HEK293 (cell line): ENCODE data around the gene INTS1.

ENCODE experiments used
- CTCF ChIA-PET: fragments of 350-600 bp; formaldehyde crosslinking; extraction: SDS; loops from one replicate; lab custom pipeline; 2021; ENCODE audit warnings: antibody characterized with exemption; lab: Yijun Ruan, JAX
- POLR2A ChIA-PET: fragments of 300-600 bp; formaldehyde crosslinking; extraction: SDS; loops from one replicate; lab custom pipeline; 2020; ENCODE audit warnings: antibody characterized with exemption, inconsistent platforms; lab: Yijun Ruan, JAX
- H3K27ac ChIP-seq: fragments of 200-500 bp; sonication (Bioruptor generic); 2 replicates; pipeline ENCODE4 v1.5.1; 2014; ENCODE audit warnings: low read depth, low read length, control low read depth, inconsistent platforms; ENCODE audit errors: extremely low read depth
- H3K36me3 ChIP-seq, 2 experiments: fragments of 200-500 bp in 1 of 2; sonication (Bioruptor generic) in 1 of 2; 1 replicate in 1 of 2; 2 replicates in 1 of 2; pipeline ENCODE4 v1.5.1; 2014 to 2017; ENCODE audit warnings: inconsistent platforms in 2 of 2, low read length in 2 of 2; ENCODE audit not compliant: control insufficient read depth in 2 of 2, insufficient read depth in 1 of 2
- H3K4me1 ChIP-seq: fragments of 200-500 bp; sonication (Bioruptor generic); 2 replicates; pipeline ENCODE4 v1.5.1; 2014; ENCODE audit warnings: mild to moderate bottlenecking, low read length, inconsistent platforms; ENCODE audit not compliant: control insufficient read depth, insufficient read depth
- H3K4me3 ChIP-seq: 2 replicates; pipeline ENCODE4 v1.5.1; 2011; ENCODE audit warnings: low read depth, mild to moderate bottlenecking, control low read depth, low read length, moderate library complexity
- H3K9me3 ChIP-seq: fragments of 200-500 bp; sonication (Bioruptor generic); 2 replicates; pipeline ENCODE4 v1.5.1; 2014; ENCODE audit warnings: low read depth, low read length, inconsistent platforms; ENCODE audit not compliant: control insufficient read depth, insufficient read depth
- GLIS1 ChIP-seq: fragments of 450-650 bp; formaldehyde crosslinking; IDR thresholded peaks from 2 replicates; pipeline ENCODE4 v1.5.1; 2016; ENCODE audit warnings: missing biosample characterization, missing genetic modification characterization
- SALL2 ChIP-seq: fragments of 450-650 bp; formaldehyde crosslinking; IDR thresholded peaks from 2 replicates; pipeline ENCODE4 v1.5.0; 2017; ENCODE audit warnings: missing biosample characterization, mild to moderate bottlenecking, missing genetic modification characterization, borderline replicate concordance
- WT1 ChIP-seq: fragments of 450-650 bp; formaldehyde crosslinking; IDR thresholded peaks from 2 replicates; pipeline ENCODE4 v1.5.1; 2016; ENCODE audit warnings: missing biosample characterization, missing genetic modification characterization
- ZBTB21 ChIP-seq: fragments of 450-650 bp; formaldehyde crosslinking; IDR thresholded peaks from 2 replicates; pipeline ENCODE4 v1.5.1; 2017; ENCODE audit warnings: missing biosample characterization, missing genetic modification characterization
- ZFHX2 ChIP-seq: fragments of 450-650 bp; formaldehyde crosslinking; conservative IDR thresholded peaks from 2 replicates; pipeline ENCODE4 v1.5.1; 2016; ENCODE audit warnings: missing biosample characterization, missing genetic modification characterization
- ZIC2 ChIP-seq: fragments of 450-650 bp; formaldehyde crosslinking; IDR thresholded peaks from 2 replicates; pipeline ENCODE4 v1.5.1; 2016; ENCODE audit warnings: missing biosample characterization, missing genetic modification characterization
- ZNF394 ChIP-seq: fragments of 450-650 bp; formaldehyde crosslinking; IDR thresholded peaks from 2 replicates; pipeline ENCODE4 v1.5.1; 2016; ENCODE audit warnings: missing biosample characterization, missing genetic modification characterization, mild to moderate bottlenecking, moderate library complexity, borderline replicate concordance
- ZNF549 ChIP-seq: fragments of 450-650 bp; IDR thresholded peaks from 2 replicates; pipeline ENCODE4 v1.5.1; 2018; ENCODE audit warnings: missing biosample characterization, missing genetic modification characterization, mild to moderate bottlenecking, inconsistent platforms, moderate library complexity
- ZNF776 ChIP-seq: fragments of 450-650 bp; formaldehyde crosslinking; IDR thresholded peaks from 2 replicates; pipeline ENCODE4 v1.5.0; 2017; ENCODE audit warnings: missing biosample characterization, missing genetic modification characterization, borderline replicate concordance
- TF ChIP-seq, protein P1 (sequence below): fragments of 450-650 bp; formaldehyde crosslinking; IDR thresholded peaks from 2 replicates; pipeline ENCODE4 v1.5.1; 2016; ENCODE audit warnings: missing biosample characterization, missing genetic modification characterization
- TF ChIP-seq, protein P2 (sequence below): fragments of 450-650 bp; formaldehyde crosslinking; IDR thresholded peaks from 2 replicates; pipeline ENCODE4 v1.5.1; 2016; ENCODE audit warnings: missing biosample characterization, missing genetic modification characterization
- TF ChIP-seq, protein P3 (sequence below): fragments of 450-650 bp; formaldehyde crosslinking; IDR thresholded peaks from 2 replicates; pipeline ENCODE4 v1.5.1; 2016; ENCODE audit warnings: missing biosample characterization, missing genetic modification characterization

Gene INTS1

DNA sequence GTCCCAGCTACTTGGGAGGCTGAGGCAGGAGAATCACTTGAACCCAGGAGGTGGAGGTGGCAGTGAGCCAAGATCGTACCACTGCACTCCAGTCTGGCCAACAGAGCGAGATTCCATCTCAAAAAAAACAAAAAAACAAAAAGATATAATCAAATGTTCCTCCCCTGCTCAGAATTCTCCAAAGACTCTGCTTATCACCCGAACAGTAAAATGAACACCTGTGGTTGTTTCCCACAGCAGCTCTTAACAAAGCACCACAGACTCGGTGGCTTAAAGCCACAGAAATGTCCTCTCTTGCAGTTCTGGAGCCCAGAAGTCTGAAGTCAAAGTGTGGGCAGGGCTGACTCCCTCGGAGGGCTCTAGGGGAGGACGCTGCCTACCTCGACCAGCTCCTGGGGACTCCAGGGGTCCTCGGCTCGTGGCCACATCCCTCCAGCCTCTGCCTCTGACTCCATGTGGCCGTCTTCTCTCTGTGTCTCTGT lies 4.1 kb upstream of the INTS1 start:
- no peak overlapping the region for H3K4me3 ChIP-seq
- H3K9me3 ChIP-seq: no peaks in the 10 kb centered on the region
- no peak overlapping the region for H3K27ac ChIP-seq
- POLR2A ChIA-PET: no interaction called here
- H3K4me1 ChIP-seq: no peaks in the 10 kb centered on the region
- CTCF ChIA-PET: no interaction called here
- H3K36me3 ChIP-seq: no peaks in the 10 kb centered on the region
- TF ChIP-seq, protein P1, sequence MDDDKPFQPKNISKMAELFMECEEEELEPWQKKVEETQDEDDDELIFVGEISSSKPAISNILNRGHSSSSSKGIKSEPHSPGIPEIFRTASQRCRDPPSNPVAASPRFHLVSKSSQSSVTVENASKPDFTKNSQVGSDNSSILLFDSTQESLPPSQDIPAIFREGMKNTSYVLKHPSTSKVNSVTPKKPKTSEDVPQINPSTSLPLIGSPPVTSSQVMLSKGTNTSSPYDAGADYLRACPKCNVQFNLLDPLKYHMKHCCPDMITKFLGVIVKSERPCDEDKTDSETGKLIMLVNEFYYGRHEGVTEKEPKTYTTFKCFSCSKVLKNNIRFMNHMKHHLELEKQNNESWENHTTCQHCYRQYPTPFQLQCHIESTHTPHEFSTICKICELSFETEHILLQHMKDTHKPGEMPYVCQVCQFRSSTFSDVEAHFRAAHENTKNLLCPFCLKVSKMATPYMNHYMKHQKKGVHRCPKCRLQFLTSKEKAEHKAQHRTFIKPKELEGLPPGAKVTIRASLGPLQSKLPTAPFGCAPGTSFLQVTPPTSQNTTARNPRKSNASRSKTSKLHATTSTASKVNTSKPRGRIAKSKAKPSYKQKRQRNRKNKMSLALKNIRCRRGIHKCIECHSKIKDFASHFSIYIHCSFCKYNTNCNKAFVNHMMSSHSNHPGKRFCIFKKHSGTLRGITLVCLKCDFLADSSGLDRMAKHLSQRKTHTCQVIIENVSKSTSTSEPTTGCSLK: no peak
- TF ChIP-seq, protein P2, sequence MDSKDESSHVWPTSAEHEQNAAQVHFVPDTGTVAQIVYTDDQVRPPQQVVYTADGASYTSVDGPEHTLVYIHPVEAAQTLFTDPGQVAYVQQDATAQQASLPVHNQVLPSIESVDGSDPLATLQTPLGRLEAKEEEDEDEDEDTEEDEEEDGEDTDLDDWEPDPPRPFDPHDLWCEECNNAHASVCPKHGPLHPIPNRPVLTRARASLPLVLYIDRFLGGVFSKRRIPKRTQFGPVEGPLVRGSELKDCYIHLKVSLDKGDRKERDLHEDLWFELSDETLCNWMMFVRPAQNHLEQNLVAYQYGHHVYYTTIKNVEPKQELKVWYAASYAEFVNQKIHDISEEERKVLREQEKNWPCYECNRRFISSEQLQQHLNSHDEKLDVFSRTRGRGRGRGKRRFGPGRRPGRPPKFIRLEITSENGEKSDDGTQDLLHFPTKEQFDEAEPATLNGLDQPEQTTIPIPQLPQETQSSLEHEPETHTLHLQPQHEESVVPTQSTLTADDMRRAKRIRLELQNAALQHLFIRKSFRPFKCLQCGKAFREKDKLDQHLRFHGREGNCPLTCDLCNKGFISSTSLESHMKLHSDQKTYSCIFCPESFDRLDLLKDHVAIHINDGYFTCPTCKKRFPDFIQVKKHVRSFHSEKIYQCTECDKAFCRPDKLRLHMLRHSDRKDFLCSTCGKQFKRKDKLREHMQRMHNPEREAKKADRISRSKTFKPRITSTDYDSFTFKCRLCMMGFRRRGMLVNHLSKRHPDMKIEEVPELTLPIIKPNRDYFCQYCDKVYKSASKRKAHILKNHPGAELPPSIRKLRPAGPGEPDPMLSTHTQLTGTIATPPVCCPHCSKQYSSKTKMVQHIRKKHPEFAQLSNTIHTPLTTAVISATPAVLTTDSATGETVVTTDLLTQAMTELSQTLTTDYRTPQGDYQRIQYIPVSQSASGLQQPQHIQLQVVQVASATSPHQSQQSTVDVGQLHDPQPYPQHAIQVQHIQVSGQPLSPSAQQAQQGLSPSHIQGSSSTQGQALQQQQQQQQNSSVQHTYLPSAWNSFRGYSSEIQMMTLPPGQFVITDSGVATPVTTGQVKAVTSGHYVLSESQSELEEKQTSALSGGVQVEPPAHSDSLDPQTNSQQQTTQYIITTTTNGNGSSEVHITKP (tag by site-specific recombination): peak; percentile 51
- no peak for TF ChIP-seq ZFHX2

DNA sequence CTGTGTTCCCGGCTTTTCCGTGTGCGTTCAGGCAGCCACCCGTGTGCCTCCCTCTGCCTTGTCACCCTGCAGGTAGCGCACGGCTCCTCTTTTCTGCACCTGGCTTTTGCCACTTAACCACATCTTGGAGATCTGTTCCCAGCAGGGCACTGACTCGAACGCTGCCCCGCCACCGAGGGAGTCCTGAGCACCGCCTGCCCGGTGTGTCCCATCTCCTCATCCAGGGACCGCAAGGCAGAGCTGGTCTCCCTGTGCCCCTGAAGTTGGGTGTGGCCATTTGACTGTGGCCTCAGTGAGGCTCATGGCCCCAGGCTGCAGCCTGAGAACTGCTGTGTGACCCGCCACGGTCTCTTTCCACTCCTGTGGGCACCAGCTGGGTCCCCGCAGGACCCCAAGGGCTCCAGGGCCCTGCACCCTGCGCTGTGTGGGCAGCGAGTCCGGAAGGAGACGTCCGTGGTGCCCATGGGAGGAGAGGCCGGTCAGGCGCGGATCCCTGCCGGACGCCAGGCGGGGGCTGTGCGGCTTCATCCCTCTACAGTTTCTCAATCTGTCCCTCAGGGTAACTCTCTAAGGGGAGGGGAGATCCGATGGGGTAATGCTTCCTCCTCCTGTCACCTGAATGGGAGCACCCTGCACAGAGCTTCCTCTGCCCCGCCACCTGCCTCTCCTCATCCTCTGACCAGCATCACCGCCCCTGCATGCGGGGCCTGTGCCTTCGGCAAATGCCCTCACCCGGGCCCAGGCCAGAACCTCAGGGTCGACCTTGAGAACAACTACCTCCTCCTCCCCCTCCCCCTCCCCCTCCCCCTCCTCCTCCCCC lies 1.8 kb upstream of the INTS1 start:
- TF ChIP-seq ZNF549: no peak
- TF ChIP-seq ZIC2 (tag by site-specific recombination): peak; percentile 12; the same call in 1 of the 2 replicates
- peaks cover 1 to 18% of the 10 kb centered on the region in 2 experiments; a peak in 2 of 3 replicates for H3K36me3 ChIP-seq
- H3K4me1 ChIP-seq: no peaks in the 10 kb centered on the region
- no peak overlapping the region for H3K4me3 ChIP-seq
- no peaks in the 10 kb centered on the region for H3K9me3 ChIP-seq
- no peak overlapping the region for H3K27ac ChIP-seq
- CTCF ChIA-PET: interaction anchor here (0.6 to 1.9 kb wide), 8 partner anchors 13 to 94 kb away, joined by 3 to 11 read pairs (median 4); partner anchors contain the start of gene TMEM184A
- POLR2A ChIA-PET: interaction anchor here (1.1 to 2.2 kb wide), 2 partner anchors 28 to 31 kb away, joined by 4 to 10 read pairs; no protein-coding TSS in a partner anchor

DNA sequence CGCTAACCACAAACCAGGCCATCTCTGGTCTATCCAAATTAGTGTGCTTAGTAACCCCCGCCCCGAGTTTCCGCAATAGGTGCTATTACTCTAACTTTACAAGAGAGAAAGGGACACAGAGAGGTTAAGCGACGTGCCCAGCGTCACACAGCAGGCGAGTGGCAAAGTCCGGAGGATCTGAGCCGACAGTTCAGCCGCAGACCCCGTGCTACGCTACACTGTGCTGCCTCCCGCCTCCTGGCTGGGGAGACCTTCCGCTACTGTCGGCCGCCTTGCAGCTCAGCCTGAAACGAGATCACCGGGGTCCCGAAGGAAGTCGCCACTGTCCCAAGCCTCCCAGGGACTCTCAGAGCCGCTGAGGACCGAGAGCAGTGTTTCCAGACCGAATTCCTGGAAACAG lies 799 bp downstream of the INTS1 start:
- POLR2A ChIA-PET: no interaction called here
- peak overlapping the region; percentile 78; the same call in 1 of the 2 replicates for H3K27ac ChIP-seq

More for the DNA sequence above, 799 bp downstream of the INTS1 start:
- CTCF ChIA-PET: interaction anchor here (0.6 to 1.1 kb wide), 4 partner anchors 16 to 342 kb away, joined by 3 read pairs; no protein-coding TSS in a partner anchor
- Histone ChIP-seq H3K4me3 (peak overlapping the region; percentile 89), H3K4me1 (no peaks in the 10 kb centered on the region), H3K36me3 (peaks cover 6 to 34% of the 10 kb centered on the region in 2 experiments; a peak in 2 of 3 replicates), H3K9me3 (no peaks in the 10 kb centered on the region)
- TF ChIP-seq SALL2 (tag by site-specific recombination) (no peak), ZBTB21 (no peak), WT1 (no peak), ZIC2 (tag by site-specific recombination) (no peak), ZNF394 (tag by site-specific recombination) (no peak), ZNF776 (tag by site-specific recombination) (no peak), GLIS1 (tag by site-specific recombination) (no peak)
- TF ChIP-seq, protein P3, sequence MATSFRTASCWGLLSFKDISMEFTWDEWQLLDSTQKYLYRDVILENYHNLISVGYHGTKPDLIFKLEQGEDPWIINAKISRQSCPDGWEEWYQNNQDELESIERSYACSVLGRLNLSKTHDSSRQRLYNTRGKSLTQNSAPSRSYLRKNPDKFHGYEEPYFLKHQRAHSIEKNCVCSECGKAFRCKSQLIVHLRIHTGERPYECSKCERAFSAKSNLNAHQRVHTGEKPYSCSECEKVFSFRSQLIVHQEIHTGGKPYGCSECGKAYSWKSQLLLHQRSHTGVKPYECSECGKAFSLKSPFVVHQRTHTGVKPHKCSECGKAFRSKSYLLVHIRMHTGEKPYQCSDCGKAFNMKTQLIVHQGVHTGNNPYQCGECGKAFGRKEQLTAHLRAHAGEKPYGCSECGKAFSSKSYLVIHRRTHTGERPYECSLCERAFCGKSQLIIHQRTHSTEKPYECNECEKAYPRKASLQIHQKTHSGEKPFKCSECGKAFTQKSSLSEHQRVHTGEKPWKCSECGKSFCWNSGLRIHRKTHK (tag by site-specific recombination): no peak
